ENCODE data around the gene SLC2A11. TPM values are rescaled to one million over a fixed set of nuclear protein-coding genes. Genes with fewer than 3 reads are reported as not detected.
A peak's percentile ranks its signal among the peaks of the same experiment; 100 is the strongest.
"Not testable (repeated sequence)": the region's sequence is repeated elsewhere in the genome, so short reads cannot be mapped to it uniquely, and the experiment has no call there.

SLC2A11 gene
- total RNA-seq, 2 experiments from 2014 or later, result 9.9 to 11.5 TPM

DNA sequence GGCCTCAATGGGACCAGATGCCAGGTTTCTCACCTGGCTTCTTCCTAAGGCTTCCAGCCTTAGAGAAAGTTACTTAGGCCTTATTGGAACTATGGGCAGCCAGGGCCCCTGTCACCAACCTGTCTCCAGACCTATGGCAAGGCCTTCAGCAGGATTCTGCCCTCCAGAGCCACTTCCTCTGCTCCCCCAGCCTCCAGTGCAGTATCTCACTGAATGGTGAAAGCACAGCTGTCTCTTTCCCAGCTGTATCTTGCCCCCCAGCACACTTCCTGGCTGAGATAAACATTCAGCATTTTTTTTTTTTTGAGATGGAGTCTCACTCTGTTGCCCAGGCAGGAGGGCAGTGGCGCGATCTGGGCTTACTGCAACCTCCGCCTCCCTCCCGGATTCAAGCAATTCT lies 1.5 kb downstream of the SLC2A11 start:
- Mint-ChIP-seq H3K4me3 (peak overlapping the region; percentile 97), H3K27me3 (no peaks in the 10 kb centered on the region), H3K36me3 (ENCODE audit: low read depth) (peaks cover 12% of the 10 kb centered on the region), H3K9me3 (no peaks in the 10 kb centered on the region), H3K4me1 (ENCODE audit: low read depth) (peaks cover 20% of the 10 kb centered on the region), H3K27ac (no peak overlapping the region)
- CTCF ChIA-PET, result interaction anchor here (2.0 to 2.9 kb wide), 2 partner anchors 10 to 88 kb away, joined by 7 to 33 read pairs; no protein-coding TSS in a partner anchor
- intact Hi-C loops (cut with DNase I, micrococcal nuclease), result loop anchor here in 1 of 2 experiments (5.0 kb wide), 2 partner anchors 33 to 72 kb away; partner anchors contain the start of genes MIF and SMARCB1
- Histone ChIP-seq H3K4me1 (ENCODE audit: insufficient read depth, low read length) (peaks cover 25% of the 10 kb centered on the region), H3K27ac (ENCODE audit: low read depth in 1 of 2, low read length in 2 of 2) (no peak overlapping the region), H3K36me3 (ENCODE audit: insufficient read depth, low read length) (no peaks in the 10 kb centered on the region), H3K4me3 (ENCODE audit: low read length) (no peak overlapping the region), H3K9me3 (ENCODE audit: control insufficient read depth in 1 of 2, insufficient read depth in 1 of 2, low read length in 2 of 2) (no peaks in the 10 kb centered on the region), H3K27me3 (ENCODE audit: control insufficient read depth in 1 of 2, insufficient read depth in 2 of 2, low read length in 2 of 2) (no peaks in the 10 kb centered on the region)
- POLR2A ChIA-PET, result interaction anchor here (0.6 to 2.8 kb wide), 6 partner anchors 14 to 1960 kb away, joined by 3 to 44 read pairs (median 6); partner anchors contain the start of gene MIF
- DNase-seq (no peak), ATAC-seq (ENCODE audit: poor library complexity) (no peak)
- TF ChIP-seq, protein P1, sequence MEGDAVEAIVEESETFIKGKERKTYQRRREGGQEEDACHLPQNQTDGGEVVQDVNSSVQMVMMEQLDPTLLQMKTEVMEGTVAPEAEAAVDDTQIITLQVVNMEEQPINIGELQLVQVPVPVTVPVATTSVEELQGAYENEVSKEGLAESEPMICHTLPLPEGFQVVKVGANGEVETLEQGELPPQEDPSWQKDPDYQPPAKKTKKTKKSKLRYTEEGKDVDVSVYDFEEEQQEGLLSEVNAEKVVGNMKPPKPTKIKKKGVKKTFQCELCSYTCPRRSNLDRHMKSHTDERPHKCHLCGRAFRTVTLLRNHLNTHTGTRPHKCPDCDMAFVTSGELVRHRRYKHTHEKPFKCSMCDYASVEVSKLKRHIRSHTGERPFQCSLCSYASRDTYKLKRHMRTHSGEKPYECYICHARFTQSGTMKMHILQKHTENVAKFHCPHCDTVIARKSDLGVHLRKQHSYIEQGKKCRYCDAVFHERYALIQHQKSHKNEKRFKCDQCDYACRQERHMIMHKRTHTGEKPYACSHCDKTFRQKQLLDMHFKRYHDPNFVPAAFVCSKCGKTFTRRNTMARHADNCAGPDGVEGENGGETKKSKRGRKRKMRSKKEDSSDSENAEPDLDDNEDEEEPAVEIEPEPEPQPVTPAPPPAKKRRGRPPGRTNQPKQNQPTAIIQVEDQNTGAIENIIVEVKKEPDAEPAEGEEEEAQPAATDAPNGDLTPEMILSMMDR (IDR thresholded peaks at IDR 0.05), result no peak

DNA sequence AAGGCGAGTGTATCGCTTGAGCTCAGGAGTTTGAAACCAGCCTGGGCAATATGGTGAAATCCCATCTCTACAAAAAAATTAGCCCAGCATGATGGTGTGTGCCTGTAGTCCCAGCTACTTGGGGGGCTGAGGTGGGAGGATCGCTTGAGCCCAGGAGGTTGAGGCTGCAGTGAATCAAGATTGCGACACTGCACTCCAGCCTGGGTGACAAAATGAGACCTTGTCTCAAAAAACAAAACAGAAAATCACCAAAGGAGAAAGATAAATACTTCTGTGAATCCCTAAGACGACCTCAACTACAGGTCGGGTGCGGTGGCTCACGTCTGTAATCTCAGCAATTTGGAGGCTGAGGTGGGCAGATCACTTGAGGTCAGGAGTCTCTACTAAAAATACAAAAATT lies 2.5 kb downstream of the SLC2A11 start:
- ATAC-seq (ENCODE audit: poor library complexity); CTCF ChIA-PET; POLR2A ChIA-PET; H3K27me3 ChIP-seq (ENCODE audit: control insufficient read depth in 1 of 2, insufficient read depth in 2 of 2, low read length in 2 of 2); H3K36me3 ChIP-seq (ENCODE audit: insufficient read depth, low read length); H3K9me3 Mint-ChIP-seq; DNase-seq; H3K27ac ChIP-seq (ENCODE audit: low read depth in 1 of 2, low read length in 2 of 2); H3K4me3 ChIP-seq (ENCODE audit: low read length); H3K4me3 Mint-ChIP-seq; H3K9me3 ChIP-seq (ENCODE audit: control insufficient read depth in 1 of 2, insufficient read depth in 1 of 2, low read length in 2 of 2); H3K27ac Mint-ChIP-seq; H3K27me3 Mint-ChIP-seq: not testable (repeated sequence)
- peaks cover 20% of the 10 kb centered on the region for H3K4me1 Mint-ChIP-seq (ENCODE audit: low read depth)
- H3K36me3 Mint-ChIP-seq (ENCODE audit: low read depth), result peaks cover 12% of the 10 kb centered on the region
- peaks cover 25% of the 10 kb centered on the region for H3K4me1 ChIP-seq (ENCODE audit: insufficient read depth, low read length)
- intact Hi-C loops (cut with DNase I, micrococcal nuclease), result loop anchor here in 1 of 2 experiments (5.0 kb wide), 1 partner anchor 92 kb away; no protein-coding TSS in a partner anchor

DNA sequence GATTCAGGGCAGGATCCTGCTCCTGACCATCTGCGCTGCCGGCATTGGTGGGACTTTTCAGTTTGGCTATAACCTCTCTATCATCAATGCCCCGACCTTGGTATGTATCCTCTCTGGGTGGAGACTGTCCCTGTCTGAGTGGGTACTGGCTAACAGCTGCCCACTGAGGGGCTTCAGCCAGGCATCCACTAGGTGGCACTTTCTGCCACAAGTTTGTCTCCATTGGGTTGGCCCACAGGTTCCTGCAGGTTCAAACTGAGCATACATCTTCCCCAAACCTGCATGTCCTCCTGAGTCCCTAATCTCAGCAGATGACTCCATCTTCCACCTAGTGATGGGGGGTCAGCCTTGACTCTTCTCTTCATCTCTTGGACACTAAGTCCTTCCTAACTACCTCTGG lies 4.4 kb downstream of the SLC2A11 start:
- POLR2A ChIA-PET, result no interaction called here
- intact Hi-C loops (cut with DNase I, micrococcal nuclease), result loop anchor here in 1 of 2 experiments (5.0 kb wide), 1 partner anchor 90 kb away; no protein-coding TSS in a partner anchor
- Histone ChIP-seq H3K27ac (ENCODE audit: low read depth in 1 of 2, low read length in 2 of 2) (no peak overlapping the region), H3K27me3 (ENCODE audit: control insufficient read depth in 1 of 2, insufficient read depth in 2 of 2, low read length in 2 of 2) (no peaks in the 10 kb centered on the region), H3K9me3 (ENCODE audit: control insufficient read depth in 1 of 2, insufficient read depth in 1 of 2, low read length in 2 of 2) (no peaks in the 10 kb centered on the region), H3K4me1 (ENCODE audit: insufficient read depth, low read length) (peaks cover 19% of the 10 kb centered on the region), H3K36me3 (ENCODE audit: insufficient read depth, low read length) (no peaks in the 10 kb centered on the region), H3K4me3 (ENCODE audit: low read length) (no peak overlapping the region)
- TF ChIP-seq, protein P1 (IDR thresholded peaks at IDR 0.05), result peak; percentile 26
- CTCF ChIA-PET, result no interaction called here
- Mint-ChIP-seq H3K9me3 (no peaks in the 10 kb centered on the region), H3K4me1 (ENCODE audit: low read depth) (peaks cover 20% of the 10 kb centered on the region), H3K27me3 (no peaks in the 10 kb centered on the region), H3K27ac (no peak overlapping the region), H3K4me3 (peak overlapping the region; percentile 42), H3K36me3 (ENCODE audit: low read depth) (peaks cover 20% of the 10 kb centered on the region)
- ATAC-seq (ENCODE audit: poor library complexity) (no peak), DNase-seq (peak in 7 of 14 experiments; percentile 16 to 66 (median 24))

DNA sequence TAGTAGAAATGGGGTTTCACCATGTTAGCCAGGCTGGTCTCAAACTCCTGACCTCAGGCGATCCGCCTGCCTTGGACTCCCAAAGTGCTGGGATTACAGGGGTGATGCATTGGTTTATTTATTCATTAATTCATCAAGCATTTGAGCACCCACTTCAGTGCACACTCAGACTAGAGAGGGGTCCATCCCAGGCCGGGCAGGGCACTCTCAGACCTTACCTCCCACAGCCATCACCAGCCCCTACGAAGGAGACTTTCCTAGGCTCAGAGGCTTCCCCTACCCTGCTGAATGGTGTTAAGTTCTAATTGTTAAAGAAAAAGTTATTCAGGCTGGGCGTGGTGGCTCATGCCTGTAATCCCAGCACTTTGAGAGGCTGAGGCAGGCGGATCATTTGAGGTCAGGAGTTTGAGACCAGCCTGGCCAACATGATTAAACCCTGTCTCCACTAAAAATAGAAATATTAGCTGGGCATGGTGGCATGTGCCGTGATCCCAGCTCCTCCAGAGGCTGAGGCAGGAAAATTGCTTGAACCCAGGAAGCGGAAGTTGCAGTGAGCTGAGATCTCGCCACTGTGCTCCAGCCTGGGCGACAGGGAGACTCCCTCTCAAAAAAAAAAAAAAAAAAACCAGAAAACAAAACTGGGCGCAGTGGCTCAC lies 7.0 kb downstream of the SLC2A11 start:
- H3K4me3 ChIP-seq (ENCODE audit: low read length); H3K27me3 ChIP-seq (ENCODE audit: control insufficient read depth in 1 of 2, insufficient read depth in 2 of 2, low read length in 2 of 2); H3K4me3 Mint-ChIP-seq; POLR2A ChIA-PET; H3K27ac Mint-ChIP-seq; H3K27me3 Mint-ChIP-seq; H3K27ac ChIP-seq (ENCODE audit: low read depth in 1 of 2, low read length in 2 of 2); H3K9me3 ChIP-seq (ENCODE audit: control insufficient read depth in 1 of 2, insufficient read depth in 1 of 2, low read length in 2 of 2); H3K4me1 ChIP-seq (ENCODE audit: insufficient read depth, low read length); DNase-seq; H3K4me1 Mint-ChIP-seq (ENCODE audit: low read depth); H3K9me3 Mint-ChIP-seq; ATAC-seq (ENCODE audit: poor library complexity): not testable (repeated sequence)
- intact Hi-C loops (cut with DNase I, micrococcal nuclease), result loop anchor here in 1 of 2 experiments (5.0 kb wide), 1 partner anchor 88 kb away; no protein-coding TSS in a partner anchor
- peaks cover 39% of the 10 kb centered on the region for H3K36me3 Mint-ChIP-seq (ENCODE audit: low read depth)
- CTCF ChIA-PET, result interaction anchor here (1.3 kb wide), 1 partner anchor 15 kb away, joined by 5 read pairs; no protein-coding TSS in a partner anchor
- H3K36me3 ChIP-seq (ENCODE audit: insufficient read depth, low read length), result peaks cover 11% of the 10 kb centered on the region

Measured in CD4-positive, alpha-beta T cell (primary cell).